ENCODE results near the gene MMRN1.

The MMRN1 gene

DNA sequence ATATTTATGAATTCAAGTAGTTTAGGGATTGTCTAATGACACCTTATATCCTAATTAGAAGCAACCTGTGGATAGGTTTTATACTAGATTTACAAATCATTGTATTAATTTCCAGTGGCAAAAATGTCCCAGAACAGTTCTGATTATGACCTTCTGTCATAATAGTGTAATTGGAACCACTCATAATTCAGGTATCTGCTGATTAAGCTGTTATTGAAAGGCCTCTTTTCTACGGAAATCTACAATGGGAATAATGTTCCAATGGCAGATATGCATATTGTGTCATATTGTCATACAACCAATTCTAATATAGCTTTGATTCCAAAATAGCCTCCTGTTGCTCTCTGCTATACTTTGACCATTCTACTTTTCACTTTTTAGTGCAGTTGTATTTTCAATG lies 19.0 kb downstream of the MMRN1 start:
- DNase-seq (ENCODE audit: low read depth in 2 of 2): no peak

DNA sequence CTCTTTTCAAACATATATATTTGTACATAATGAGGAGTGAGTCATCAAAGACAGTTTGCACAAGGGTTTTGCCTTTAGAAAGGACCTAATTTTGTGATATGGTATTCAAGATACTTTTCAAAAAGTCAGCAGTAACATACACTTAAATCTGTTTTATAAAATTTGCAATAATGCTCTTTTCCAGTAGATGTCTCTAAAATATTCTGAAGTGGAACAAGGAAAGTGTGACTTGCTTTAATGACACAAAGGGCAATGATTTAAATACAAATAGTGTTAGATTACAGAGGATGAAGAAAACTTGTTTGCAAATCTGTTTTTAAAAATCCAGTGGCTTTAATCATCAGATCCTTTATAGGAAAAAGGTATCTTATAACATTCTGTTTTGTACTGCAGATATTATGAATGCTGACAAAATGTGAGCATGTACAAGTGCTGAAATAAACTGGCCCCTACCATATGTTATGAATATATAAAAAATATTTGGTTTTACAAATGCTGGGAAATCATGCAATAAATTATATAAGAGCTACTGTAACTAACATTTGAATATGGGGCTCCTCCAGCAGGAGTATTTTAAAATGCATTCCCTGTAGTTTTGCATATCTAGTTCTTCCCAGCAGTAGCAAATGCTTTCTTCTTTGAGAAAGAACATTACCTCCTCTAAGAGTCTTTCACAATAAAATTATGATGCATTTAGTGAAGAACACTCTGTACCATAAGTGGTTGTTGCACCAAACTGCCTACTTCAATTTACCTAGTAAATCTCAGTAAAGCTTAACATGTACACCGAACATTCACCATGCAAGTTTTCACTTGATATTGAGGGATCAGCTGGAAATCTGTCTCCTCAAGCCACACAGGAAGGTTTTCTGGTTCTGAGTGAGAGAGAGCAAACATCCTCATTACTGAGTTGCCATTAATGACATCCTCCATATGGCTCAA lies 20.2 kb downstream of the MMRN1 start:
- no peak for DNase-seq (ENCODE audit: low read depth in 2 of 2)

DNA sequence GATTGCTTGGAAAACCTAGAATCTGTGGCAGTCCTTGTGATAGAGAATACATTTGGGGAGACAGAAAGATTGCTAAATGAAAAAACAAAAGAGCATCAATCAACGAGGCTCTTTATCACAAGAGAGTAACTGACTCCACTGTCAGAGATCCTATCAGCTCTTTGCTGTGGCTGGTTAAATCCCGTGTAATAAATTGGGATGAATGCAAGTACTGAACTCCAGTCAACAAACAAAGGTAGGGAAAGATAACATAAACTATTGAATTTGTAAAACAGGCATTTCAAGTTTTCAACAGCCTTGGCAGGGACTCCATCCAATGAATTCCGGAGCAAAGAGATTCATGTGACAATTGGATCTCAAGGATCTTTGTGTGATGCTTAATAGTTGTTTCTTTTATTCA lies 21.3 kb downstream of the MMRN1 start:
- no peak for DNase-seq (ENCODE audit: low read depth in 2 of 2)

DNA sequence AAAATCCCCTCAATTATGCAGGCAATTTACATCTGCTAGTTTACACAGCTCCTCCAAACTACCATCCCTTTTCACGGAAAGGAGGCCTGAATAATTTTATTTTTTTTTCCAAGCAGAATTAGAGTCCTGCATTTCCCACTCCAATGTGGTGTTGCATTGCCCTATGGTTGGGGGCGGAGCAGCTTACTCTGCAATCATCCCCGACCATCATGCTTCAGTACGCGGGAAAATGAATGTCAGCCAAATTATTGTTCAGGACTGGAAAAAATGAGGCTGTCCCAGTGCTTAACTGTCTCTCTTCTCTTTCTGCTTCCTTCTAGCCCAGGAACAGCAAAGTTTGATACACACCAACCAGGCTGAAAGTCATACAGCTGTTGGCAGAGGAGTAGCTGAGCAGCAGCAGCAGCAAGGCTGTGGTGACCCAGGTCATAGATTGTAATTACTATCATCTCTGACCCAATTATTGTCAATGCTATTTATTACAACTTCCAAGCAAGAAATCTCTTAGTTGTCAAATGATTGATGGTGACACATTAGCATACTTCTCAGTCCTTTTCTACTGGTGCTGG lies 28.3 kb downstream of the MMRN1 start:
- DNase-seq (ENCODE audit: low read depth in 2 of 2): no peak

DNA sequence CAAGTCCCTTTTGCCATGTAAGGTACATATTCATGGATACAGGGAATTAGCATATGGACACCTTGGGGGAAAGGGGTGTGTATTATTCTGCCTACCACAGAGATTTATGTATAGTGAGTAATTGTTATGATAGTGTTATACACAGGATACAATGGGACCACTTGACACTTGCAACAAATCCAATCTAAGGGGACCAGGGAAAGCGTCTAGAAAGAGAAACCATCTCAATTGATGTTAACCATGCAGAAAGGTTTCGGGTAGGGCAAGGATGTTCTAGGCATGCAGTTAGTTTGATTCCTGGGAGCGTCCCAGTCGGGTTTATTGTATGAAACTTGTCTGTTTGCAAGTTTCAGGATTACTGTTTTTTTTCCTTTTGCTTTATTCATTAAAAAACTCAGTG lies 34.2 kb downstream of the MMRN1 start:
- no peak for DNase-seq (ENCODE audit: low read depth in 2 of 2)

DNA sequence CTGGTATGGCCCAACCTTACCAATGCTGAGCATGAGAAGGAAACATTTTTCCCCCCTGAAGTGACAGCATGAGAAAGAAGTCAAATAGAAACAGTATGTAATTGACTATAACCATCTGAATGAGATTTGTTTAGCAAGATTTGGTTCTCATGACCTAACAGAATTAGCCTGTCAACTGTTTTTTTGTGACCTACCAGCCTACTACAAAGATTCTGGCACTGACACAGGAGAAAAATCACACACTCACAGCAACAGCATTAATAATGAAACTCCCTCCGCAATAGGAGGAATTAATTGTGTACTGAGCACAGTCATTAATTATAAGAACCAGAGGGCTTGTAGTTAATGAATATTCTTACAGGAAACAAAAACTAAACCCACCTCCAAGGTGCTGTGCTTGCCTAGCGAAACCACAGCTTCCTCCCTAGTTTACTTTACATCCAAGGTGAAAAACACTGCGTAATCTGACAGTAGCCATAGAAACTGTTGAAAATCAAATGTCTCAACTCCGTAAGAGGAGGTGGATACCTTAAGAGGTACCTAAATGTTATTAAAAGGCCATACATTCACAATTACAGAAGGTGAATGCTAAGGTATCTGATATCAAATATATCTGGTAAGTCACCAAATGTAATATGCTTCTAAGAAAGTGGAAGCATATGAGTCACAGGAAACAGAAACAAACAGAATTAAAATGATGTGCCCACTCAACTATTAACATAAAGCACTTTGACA lies 34.9 kb downstream of the MMRN1 start:
- no peak for DNase-seq (ENCODE audit: low read depth in 2 of 2)

DNA sequence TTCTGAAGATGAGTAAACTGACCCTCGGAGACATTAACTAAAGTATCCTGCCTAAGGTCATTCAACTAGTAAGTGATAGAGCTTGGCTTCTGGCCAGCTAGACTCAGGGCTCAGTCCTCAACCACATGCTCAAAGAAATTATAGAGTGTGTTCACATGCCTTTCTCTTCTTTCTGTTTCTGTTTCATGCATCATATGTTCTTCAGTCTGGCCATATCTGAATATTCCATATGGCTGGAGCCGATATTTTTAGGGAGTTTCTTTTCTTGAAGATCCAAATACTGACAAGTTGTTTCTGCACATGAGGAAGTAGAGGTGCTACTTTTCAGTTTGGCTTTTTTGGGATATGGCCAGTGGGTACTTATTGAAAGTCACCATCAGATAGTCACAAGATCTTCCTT lies 44.9 kb downstream of the MMRN1 start:
- no peak for DNase-seq (ENCODE audit: low read depth in 2 of 2)

DNA sequence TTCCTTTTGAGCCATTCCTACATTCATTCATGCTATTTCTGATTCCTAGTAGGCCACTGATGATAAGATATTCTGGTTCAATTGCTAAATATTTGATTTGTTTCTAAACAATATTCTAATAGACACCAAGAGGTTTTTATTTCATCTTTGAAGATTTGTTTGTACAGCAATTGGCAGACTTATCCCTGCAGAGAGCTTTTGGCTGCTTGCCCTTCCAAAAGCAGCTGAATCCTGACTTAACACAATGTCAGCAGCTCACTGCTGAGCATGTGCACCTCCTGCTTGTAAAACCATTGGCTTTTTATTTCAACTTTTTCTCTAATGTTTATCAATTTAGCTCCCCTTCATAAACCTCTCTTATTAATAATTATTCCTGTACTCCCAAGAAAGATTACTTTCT lies 45.3 kb downstream of the MMRN1 start:
- no peak for DNase-seq (ENCODE audit: low read depth in 2 of 2)

DNA sequence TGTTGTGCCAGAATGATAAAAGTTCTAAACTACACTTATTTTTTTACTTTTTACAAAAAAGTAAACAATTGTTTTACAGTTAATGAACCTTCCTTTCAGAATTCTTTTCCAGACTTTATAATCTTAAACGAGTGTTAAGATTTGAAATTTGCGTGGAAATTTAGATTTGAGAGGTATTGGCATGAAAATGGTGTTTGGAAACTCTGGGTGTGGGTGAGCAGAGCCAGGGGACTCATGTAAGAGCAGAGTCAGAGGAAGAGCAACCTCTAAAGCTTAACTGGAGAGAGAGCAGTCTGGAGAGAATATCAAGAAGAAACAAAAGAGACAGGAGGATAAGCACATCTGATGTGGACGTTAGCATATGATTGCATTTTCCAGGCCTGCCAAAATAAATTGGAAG lies 48.2 kb downstream of the MMRN1 start:
- DNase-seq (ENCODE audit: low read depth in 2 of 2): no peak

DNA sequence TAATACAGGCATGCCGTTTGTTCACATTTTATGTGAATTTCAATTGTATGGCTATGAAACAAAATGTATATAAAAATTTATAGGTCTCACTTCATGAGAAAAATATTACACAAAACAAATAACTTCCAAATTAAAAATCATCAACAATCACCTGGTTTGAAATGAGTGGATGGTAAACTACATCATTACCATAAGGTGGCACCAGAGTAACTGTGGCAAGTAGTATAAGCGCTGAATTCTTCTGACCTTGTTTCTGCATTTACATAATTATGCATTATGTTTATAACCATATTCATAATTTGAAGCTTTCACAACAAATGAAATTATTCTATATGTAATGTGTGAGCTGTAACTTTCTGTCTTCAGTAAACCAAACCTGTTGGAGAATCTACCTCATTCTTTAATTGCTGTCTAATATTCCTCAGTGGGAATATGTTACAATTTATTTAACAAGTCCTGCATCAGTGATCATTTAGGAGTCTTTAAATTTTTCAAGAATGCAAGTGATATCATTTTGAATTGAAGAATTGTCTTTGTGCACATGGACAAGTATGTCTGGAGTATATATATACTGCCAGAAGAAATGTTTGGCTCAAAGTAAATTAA lies 55.2 kb downstream of the MMRN1 start:
- no peak for DNase-seq (ENCODE audit: low read depth in 2 of 2)

DNA sequence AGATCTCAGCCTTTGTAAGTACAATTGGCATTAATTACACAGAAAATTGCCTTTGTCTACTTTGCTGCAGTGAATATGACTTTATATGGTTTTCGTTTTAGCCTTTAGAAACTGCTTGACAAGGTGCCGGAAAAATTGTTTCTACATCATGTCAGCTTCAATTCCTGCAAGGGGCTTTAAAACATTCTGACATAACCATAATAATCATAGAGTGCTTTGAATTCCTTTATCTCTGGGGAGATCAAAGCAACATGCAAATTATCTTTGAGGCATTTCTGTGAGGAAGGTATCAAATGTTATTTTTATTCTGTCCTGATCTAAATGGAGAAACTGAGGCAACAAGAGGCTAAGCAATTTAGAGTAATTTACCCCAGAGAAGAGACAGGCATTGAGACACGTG lies 57.8 kb downstream of the MMRN1 start:
- no peak for DNase-seq (ENCODE audit: low read depth in 2 of 2)

DNA sequence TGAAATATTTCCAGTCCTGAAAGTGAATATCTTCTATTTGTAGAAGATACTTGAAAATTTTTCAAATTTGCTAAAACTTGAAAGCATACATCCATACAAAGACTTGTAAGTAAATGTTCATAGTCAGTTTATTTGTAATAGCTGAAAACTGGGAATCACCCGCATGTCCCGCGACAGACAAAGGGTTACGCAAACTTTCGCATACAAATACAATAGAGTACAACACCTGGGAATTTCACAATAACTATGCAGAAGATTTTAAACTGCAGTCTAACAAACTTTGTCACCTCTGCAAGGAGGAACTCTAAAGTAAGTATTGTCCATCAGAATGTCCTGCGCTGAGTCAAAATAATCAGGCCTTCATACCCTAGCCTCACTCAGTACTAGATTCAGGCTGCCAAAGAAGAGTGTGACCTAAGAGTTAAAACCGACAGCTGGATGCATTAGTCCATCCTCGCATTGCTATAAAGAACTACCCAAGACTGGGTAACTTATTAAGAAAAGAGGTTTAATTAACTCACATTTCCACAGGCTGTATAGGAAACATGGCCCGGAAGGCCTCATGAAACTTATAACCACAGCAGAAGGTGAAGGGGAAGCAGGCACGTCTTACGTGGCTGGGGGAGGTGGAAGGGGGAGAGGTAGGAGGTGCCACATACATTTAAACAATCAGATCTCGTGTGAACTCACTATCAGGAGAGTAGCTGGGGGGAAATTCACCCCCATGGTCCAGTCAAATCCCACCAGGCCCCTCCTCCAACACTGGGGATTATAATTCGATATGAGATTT lies 60.4 kb downstream of the MMRN1 start:
- no peak for DNase-seq (ENCODE audit: low read depth in 2 of 2)

DNA sequence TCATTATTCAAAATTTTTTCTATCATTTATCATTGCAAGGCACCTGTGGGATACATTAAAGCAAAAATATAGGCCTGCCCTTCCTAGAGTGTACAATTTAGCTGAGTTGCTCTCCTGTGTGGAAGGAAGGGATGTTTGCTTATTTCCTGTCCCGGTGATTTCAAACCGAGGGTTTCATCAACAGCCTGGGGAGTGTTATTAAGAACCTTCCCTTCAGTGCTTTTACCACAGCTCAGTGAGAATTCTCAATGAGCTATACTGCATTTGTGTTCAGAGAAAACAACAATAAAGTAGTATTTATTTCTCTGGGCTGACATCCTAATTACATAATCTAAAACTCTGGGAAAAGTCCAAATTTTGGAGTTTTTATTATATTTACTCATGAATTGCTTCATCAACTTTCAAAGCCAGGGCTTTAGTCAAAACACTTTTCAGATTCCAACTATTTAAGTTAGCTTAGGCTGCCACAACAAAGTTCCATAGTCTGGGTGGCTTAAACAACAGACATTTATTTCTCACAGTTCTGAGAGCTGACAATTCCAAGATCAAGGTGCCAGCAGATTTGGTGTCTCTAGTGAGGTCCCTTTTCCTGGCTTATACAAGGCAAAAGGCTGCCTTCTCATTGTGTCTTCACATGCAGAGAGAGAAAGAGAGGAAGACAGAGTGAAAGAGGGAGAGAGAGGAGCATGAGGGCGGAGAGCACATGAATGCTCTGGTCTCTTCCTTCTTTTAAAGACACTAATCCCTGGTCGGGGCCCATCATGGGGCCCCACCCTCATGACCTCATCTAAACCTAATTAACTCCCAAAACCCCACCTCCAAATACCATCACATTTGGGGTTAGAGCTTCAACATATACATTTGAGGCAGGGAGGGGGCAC lies 62.6 kb downstream of the MMRN1 start:
- DNase-seq (ENCODE audit: low read depth in 2 of 2): no peak

DNA sequence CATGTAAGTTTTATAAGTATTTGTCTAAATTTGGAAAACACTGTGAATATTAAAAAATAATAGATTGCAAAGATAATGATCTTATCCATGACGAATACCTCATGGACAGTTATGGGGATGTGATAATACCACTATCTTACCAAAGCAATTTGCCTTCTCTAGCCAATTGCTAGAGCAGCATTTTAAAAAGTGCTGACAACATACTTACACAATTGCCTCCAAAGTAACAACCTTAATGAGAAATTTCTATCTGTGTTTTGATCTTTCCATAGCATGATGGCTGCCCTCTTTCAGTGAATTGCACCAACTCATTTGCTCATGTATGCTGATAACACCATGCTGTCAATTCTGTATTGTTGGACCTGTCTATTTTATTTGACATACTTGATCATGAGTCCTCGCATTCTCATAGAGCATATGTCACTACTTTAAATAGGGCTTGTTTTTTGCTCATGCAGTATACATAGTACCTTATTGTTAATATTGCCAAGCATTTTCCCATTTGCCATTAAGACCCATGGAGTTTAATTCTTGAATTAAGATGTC lies 87.2 kb downstream of the MMRN1 start:
- DNase-seq (ENCODE audit: low read depth in 2 of 2): no peak

DNA sequence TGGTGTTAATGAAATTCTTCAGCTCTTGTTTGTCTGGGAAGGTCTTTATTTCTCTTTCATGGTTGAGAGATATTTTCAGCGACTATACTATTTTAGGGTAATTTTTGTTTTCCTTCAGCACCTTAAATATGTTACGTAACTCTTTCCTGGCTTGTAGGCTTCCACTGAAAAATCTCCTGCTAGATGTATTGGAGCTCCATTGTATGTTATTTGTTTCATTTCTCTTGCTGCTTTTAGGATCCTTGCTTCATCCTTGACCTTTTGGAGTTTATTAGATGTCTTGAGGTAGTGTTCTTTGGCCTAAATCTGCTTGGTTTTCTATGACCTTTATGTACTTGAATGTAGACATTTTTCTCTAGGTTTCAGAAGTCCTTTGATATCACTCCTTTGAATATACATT lies 93.6 kb downstream of the MMRN1 start:
- DNase-seq (ENCODE audit: low read depth in 2 of 2): no peak

DNA sequence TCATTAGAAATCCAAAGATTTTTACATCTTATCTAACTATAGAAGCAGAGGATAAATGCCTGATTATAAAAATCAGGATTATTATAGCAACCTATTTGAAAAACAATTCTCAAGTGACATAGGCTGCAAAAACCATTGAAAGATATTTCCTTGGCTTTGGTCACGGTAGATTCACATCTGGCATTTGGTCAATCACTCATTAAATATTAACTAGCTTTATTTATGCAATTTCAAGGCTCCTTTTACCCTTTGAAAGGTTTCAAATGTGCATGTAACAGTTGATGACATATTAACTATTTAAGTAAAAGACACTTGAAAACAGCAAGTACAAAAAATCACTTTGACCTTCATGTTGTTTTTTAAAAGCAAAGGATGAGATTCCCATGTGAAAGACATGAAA lies 98.1 kb downstream of the MMRN1 start:
- no peak for DNase-seq (ENCODE audit: low read depth in 2 of 2)

DNA sequence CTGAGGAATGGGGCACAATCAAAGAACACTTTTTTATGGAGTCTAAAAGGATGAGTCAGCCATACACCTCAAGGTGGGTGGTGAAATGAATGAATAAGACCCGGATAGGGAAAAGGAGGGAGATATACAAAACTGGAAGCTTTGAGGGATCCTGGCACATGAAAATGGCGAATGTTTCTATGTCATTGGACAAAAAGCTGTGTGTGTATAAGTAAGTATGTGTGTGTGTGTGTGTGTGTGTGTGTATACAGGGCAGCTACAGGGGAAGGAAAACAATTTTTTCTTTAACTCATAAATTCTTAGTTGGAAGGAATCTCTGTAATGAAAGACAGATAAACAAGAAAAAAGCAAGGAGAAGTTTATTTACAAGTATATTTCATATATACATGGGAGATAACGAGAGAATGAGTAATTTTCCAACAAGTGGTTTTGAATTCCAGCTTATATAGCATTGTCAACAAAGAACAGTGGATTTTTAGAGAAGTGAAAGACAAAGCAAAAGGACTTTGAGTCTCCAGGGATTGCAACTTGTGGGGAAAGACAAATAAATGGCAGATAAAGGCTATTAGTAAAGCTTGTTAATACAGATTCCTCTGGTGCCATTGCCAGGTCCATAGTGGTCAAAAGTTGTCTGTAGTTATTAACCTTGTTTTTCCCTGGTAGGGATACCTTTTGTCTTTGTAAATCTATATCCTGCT lies 99.7 kb downstream of the MMRN1 start:
- DNase-seq (ENCODE audit: low read depth in 2 of 2): no peak

DNA sequence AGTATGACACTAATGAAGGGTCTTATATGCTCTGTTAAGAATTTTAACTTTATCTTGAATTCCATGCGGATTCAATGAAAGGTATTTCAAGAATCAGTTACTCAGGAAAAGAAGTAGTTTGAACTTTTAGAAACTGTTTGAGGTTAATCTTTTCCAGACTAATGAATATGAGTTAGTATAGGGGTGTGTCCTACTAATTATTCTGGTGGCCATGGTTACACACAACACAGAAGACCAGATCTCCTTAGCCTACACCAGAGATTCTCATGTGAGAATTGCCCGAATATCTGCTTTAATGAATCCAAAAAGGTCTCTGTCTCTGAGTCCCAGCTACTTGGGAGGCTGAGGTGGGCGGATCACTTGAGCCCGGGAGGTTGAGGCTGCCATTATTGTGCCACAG lies 100.4 kb downstream of the MMRN1 start:
- DNase-seq (ENCODE audit: low read depth in 2 of 2): no peak

DNA sequence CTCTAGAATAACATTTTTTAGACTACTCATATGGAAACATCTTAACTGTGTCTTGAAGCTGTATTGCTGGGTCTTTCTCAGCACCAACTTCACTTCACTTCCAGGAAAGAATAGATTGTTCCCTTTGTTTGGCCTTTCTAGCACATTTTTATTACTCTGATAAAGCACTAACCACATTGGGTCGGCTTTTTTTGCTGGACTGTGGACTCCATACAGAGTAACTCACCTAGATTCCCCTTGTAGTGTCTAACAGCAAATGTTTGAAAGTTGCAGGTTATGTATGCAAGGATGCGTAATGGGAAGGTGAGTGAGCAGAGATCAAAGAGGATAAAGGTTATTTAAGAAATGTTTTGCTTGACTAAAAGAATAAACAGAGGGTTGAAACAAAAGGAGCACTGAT lies 101.2 kb downstream of the MMRN1 start:
- no peak for DNase-seq (ENCODE audit: low read depth in 2 of 2)
